Putamen (tissue), 1 donor: ENCODE results near the gene PLEKHN1.
"Not testable (repeated sequence)": the region's sequence is repeated elsewhere in the genome, so short reads cannot be mapped to it uniquely, and the experiment has no call there.

Experiments used
- DNase-seq: peaks from one replicate; pipeline ENCODE4 v3.0.0-alpha.2; 2016; ENCODE audit warnings: low spot score

PLEKHN1 gene

DNA sequence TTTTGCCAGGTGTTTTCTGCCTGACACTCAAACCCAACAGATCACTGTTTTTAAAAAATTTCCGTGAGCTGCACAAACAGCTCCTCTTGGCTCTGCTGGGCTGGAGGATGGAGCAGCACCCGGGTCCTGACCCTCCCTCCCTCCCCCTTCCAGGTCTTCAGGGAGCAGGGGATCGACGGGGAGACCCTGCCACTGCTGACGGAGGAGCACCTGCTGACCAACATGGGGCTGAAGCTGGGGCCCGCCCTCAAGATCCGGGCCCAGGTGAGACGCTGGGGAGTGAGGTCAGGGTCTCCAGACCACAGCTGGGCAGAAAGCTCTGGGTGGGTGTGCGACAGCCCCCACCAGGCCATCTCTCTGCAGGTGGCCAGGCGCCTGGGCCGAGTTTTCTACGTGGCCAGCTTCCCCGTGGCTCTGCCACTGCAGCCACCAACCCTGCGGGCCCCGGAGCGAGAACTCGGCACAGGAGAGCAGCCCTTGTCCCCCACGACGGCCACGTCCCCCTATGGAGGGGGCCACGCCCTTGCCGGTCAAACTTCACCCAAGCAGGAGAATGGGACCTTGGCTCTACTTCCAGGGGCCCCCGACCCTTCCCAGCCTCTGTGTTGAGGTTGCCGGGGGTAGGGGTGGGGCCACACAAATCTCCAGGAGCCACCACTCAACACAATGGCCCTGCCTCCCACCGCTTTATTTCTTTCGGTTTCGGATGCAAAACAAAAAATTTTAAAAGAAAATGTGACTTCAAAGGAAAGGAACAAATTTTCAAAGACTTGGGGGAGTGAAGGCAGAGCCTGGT lies 22.5 kb upstream of the PLEKHN1 start:
- DNase-seq: no peak

DNA sequence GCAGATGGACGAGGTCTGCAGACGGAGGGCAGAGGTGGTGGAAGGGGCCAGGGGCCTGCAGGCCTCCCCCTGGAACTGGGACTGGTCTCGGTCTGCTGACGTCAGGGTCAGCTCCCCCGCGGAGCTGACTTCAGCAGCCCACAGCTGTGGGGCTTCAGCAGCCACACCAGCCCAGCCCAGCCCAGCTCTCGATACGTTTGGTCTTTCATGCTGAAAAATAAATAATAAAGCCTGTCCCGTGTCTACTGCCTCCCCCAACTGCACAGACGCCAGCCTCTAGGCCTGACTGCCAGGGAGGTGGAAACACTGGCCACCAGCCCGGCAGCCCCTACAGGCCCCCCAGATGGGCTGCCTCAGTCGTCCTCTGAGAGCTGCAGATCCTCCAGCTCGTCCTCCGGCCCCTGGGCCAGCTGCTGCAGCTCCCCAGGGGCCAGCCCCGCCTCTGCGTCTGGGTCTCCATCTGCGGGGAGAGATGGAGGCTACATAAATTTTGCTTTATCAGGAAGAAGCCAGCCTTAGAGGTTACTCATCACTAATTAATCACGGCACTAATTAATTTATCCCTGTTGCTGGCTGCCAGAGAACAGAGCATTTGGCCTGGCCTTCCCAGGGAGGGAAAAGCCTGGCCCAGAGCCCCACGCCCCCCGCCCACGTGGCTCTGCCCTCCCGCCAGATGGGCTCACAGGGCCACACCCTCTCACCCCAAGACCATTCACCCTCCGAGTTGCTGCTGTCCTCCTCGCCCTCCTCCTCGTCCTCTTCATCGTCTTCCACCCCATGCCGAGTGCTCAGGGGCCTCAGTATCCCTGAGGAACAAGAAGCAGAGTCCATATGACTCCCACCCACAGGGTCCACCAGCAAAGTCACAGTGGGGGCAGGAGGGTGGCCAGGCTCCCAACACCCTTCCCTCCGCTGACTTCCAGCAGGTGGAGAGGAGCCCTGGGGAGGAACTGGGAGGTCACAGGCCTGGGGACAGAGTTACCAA lies 21.6 kb upstream of the PLEKHN1 start:
- DNase-seq: no peak

DNA sequence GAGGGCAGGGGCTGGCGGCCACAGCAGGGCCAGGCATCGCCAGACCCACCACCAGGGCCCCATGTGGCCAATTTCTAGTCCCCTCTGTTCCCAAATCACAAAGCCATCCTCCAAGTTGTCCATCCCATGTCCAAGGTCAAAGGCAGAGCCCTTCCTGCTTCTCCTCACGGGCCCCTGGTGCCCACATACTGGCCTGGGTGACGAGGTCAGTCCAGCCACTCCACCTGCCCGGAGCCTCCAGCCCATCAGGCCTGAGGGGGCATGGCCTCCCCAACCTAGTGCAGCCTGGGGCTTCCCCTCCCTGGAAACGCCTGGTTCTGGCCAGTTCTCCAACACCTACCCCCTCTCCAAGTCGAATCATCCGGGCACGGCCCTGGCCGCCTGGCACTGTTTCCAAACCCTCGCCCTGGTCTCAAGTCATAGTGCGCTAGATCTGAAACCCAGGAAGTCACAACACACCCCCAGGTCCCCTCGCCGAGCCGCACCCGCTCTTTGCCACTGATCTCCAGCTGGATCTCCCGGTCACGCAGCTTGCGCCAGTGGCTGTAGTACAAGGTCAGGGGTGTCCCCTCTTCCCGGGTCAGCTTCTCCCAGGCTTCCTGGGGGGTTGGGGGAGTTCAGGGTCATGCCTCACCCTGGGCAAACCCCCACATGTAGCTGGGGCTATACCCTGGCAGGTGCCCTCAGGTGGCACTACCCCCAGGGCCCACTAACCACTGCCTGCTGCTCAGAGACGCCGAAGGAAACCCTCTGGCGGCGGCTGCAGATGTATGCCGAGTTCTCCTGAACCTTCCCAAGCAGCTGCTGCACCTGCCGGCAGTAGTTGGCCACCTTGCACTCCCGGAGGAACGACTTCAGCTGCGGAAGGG lies 20.4 kb upstream of the PLEKHN1 start:
- DNase-seq: no peak

DNA sequence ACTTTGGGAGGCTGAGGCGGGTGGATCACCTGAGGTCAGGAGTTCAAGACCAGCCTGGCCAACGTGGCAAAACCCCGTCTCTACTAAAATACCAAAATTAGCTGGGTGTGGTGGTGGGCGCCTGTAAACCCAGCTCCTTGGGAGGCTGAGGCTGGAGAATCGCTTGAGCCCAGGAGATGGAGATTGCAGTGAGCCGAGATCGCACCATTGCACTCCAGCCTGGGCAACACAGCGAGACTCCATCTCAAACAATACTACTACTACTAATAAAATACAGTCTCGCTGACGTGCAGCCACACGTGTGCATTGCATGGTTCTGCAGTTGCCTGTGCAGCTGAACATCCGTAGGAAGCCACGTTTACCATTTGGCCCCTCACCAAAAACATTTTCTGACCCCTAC lies 19.5 kb upstream of the PLEKHN1 start:
- DNase-seq: not testable (repeated sequence)

DNA sequence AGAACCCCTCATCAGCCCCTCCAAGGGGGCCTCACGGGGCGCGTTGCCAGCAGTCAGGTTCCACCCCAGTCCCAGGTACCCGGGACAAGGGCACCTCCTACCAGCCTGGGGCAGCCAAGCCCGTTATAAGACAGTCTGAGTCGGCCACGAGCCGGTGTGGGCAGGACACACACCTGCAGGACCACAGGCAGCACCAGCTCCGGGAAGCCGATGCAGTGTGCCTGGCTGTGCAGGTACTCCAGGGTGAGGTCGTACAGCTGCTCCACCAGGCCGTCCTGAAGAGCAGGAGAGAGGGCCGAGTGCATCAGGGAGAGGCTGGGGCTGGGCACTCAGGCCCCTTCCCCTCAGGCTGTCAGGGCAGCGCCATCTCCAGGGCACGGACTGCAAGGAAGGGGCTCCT lies 18.3 kb upstream of the PLEKHN1 start:
- no peak for DNase-seq

DNA sequence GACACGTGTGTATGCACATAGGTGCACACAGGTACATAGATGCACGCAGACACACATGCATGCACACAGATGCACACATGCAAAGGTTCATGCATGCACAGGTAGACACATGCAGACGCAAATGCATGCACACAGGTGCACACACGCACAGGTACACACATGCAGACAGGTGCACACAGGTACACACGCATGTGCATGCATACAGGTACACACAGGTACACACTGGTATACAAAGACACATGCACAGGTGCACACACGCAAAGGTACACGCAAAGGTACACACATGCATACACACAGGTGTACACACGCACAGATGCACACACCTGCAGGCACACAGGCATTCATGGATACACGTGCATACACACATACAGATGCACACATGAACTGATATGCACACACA lies 16.0 kb upstream of the PLEKHN1 start:
- DNase-seq: no peak

DNA sequence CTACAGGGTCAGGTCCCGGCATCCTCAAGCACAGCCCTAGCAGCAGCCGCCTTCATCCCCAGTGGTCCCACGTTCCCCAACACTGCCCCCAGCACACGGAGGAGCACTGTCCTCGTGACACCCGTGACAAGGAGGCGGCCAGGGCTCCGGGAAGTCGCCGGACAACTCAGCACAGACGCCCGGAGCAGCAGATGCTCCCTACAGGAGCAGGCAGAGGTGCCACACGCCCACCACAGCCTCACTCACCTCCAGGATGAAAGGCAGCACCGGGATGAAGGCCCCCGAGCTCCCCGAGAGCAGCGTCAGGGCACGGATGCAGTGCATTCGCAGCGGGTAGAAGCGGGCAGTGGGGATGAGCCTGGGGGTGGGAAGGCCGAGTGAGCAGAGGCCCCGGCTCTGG lies 15.4 kb upstream of the PLEKHN1 start:
- no peak for DNase-seq

DNA sequence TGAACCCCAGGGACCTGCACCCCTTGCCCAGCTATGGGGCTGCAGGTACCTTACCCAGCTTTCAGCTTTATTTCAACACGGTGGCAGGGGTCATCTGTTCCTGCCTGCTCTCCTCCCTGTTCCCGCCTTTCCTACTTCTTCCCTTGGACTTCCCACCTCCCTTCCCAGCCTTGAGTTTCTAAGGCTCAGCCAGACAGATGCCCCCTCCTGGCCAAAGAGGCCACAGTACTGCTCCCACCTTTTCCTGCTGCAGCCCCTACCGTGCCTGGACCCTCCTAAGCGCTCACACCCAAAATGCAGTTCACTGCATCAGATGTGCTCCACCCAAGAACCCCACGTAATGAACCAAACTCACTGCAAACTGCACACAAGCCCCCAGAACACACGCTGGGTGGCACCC lies 14.9 kb upstream of the PLEKHN1 start:
- no peak for DNase-seq

DNA sequence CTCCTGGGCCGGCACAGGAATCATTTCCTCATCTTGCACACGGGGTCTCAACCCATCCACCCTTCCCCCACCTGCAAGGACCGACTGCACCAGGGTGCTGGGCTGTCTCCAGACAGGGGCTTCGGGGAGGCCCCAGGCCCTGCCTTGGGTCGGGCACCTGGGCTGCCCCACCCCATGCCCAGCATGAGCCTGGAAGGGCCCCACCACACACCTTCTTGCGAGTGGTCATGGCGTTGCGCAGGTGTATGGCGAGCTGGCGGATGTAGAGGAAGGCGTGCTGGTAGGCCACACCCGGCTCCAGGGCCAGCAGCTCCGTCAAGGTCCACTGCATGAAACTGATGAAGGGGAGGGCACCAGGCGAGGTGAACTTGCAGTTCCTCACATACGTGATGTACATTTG lies 14.1 kb upstream of the PLEKHN1 start:
- DNase-seq: no peak

DNA sequence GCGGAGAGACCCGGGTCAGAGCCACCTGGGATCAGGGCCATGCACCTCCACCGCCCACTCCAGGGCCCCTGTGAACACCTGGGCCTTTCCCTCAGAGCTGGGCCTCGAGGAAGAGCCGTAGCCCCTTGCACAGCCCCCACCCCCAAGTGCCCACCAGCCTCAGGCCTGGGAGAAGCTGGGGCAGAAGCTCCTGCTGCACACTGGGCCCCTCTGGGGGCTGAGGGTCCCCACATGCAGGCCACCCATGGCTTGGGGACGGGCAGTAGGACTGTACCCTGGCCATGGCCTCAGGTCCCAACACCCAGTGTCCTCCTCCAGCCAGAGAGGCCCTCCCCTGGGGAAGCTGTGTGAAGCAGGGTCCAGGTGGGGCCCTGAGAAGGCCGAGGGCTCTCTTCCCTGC lies 13.7 kb upstream of the PLEKHN1 start:
- DNase-seq: no peak

DNA sequence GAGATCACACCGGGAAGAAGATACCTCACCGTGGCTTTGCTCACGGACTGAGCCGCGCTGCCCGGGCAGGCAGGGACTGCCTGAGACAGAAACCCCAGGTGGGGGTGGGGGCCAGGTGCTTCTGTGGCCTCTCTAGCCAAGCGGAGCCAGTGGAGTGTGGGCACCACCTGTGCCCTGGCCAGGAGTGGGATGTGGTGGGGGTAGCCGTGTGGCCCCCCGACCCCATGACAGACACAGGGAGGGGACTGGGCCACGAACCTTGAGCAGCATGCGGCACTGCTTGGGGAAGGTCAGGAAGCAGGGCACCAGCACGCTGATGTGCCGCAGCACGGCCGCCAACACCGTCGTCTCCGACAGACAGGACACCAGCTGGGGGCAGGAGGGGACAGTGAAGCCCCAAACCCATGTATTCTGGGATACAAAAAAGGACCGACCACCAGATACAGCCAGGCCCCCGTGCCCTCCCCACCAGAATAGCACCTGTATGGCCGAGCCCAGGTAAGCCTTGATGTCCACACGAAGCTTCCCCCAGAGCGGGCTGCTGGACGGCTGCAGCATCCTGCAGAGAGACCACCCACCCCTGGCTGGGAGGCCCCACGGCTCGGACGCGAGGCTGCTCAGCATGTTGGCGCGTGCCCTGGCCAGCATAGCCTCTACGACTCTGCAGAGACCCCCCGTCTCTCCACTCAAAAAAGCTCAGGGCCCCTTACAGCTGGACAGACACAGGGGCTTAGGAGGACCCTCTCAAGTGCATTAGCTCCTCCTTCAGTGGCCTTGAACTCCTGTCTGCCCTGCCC lies 12.6 kb upstream of the PLEKHN1 start:
- no peak for DNase-seq

DNA sequence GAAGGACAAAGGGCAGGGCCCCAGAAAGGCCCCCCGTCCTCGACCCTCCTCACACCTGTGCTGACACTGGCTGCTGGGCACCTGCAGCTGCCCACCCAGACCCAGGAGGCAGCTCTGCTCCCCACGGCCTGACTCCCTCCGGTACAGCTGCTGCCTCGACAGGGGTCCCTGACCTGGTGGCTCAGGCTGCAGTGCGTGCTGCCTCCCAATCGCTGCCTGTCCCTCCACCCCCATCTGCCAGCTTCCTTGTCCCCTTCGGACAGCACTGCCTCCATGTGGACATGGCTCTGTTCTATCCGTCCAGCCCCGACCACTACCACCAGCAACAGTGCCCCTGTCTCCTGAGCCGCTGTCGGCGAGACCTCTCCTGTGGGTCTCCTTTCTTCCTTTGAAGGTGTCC lies 11.4 kb upstream of the PLEKHN1 start:
- DNase-seq: no peak

DNA sequence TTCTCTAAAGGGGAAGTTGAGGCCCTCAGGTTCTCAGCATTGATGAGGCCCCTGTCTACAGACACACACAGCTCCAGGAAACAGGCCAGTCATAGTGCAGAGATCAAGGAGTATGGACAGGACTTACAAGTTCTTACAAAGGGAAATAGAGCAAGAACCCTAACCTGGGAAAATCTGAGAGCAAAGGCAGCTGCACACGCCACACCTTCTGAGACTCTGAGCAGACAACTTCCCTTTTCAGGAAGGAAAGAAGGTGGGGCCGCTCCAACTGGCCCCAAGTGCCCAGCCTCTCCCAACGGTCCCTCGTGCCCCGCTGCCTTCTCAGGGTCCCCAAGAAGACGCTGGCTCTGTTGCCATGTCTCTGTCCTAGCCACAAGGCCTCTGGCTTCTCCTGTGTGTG lies 10.8 kb upstream of the PLEKHN1 start:
- DNase-seq: no peak

DNA sequence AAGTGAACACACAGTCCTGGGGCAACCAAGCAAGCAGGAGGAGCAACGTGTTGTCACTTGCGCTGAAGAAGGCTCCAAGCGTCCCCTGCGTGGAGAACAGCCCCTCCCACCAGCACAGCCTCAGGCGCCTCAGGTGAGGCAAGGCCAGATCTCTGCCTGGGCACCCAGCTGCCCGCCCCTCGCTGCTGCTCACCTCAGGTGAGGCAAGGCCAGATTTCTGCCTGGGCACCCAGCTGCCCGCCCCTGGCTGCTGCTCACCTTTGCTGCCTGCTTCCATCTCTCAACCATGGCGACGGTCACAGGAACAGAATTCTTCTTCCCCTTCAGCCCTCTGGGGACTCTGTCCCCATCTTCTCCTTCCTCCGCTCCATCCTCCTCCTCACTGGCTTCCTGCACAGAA lies 9.6 kb upstream of the PLEKHN1 start:
- DNase-seq: no peak

DNA sequence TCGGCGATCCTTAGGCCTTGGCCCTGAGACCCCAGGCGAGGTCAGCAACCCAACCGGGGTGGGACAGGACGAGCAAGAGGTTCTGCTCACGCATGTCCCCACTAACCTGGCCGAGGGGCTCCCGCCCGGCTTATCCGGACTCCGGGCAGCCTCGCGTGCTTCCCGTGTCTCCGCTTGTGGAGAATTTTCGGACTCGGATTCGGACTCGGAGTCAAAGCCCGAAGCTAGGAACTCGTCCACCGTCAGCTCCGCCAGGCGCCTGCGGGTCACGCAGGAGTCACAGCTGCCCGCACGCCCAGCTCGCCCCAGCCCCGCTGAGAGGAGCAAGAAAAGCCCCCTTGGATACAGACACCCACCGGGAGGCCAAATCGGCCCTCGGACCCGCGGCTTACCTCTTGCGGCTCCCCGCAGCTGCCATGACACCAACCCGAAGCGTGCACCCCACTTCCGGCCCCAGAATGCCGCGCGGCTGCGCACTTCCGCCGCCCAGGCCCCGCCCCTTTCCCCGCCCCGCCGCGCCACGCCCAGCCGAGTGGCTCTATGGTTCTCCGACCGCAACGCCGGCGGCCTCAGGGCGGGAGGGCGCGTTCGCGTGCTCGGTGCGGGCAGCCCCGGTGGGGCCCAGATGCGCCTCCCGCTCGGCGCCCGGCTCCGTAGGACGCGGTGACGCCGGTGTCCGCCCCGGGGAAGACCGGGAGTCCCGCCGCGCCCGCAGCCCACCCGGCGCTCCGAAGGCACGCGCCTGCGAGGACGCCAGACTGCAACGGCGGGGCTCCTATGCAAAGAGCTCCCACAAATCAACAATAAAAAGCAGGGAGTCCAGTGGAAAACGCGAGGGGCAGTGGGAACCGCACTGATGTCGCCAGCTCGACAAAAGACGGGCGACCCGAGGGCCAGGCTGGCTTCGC lies 7.2 kb upstream of the PLEKHN1 start, which contains the start of gene NOC2L:
Gene NOC2L, minus strand, starts transcription at position 434 of the 908 bp plus-strand sequence. Its CDS starts 16 bp downstream, at position 418.
- peak; percentile 85 for DNase-seq

DNA sequence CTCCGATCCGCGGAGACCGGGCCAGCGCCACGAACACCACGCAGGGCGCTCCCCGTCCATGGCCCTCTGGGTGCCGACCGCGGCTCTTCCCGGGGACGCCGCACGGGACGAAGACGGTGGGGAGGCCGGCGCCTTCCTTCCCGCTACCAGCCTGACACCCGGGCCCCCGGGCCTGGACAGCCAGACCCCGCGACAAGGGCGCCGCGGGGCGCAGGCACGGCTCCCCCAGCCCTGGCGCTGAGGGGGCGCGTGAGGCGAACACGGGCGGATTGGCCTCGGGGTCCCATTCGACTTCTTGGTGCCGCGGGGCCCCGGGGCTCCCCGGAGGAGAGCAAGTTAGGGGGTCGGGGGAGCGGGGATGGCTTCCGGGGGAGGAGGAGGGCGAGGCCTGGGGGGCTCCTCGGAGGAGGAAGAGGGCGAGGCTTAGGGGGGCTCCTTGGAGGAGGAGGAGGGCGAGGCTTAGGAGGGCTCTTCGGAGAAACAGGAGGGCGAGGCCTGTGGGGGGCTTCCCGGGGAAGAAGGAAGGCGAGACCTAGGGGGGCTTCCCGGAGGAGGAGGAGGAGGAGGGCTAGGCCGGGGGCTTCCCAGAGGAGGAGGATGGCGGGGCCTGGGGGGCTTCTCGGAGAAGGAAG lies 6.4 kb upstream of the PLEKHN1 start:
- no peak for DNase-seq

DNA sequence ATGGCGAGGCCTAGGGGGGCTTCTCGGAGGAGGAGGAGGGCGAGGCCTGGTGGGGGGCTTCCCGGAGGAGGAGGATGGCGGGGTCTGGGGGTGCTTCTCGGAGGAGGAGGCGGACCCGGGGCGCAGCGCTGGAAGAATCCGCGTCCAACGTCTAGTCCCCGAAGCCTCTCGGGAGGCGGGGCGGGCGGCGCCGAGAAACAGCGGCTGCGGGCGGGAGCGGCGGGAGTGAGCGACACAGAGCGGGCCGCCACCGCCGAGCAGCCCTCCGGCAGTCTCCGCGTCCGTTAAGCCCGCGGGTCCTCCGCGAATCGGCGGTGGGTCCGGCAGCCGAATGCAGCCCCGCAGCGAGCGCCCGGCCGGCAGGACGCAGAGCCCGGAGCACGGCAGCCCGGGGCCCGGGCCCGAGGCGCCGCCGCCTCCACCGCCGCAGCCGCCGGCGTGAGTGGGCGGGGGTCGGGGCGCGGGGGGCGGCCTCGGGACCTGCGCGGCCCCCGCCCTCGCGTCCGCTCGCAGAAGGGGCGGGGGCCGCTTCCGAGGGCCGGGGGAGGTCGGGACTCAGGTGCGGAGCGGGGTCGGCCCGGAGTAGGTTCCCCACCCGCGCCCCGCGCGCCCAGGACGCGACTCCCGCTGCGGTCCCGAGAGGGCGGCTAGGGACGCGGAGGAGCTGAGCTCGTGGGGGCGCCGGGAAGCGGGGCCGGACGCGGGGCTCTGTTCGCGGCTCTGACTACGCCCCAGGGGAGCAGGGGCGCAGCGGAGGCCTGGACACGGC lies 5.7 kb upstream of the PLEKHN1 start, which contains the start of gene KLHL17:
Gene KLHL17, plus strand, starts transcription at position 222 of the 769 bp plus-strand sequence. Its CDS starts 110 bp downstream, at position 332.
- DNase-seq: peak; percentile 45

DNA sequence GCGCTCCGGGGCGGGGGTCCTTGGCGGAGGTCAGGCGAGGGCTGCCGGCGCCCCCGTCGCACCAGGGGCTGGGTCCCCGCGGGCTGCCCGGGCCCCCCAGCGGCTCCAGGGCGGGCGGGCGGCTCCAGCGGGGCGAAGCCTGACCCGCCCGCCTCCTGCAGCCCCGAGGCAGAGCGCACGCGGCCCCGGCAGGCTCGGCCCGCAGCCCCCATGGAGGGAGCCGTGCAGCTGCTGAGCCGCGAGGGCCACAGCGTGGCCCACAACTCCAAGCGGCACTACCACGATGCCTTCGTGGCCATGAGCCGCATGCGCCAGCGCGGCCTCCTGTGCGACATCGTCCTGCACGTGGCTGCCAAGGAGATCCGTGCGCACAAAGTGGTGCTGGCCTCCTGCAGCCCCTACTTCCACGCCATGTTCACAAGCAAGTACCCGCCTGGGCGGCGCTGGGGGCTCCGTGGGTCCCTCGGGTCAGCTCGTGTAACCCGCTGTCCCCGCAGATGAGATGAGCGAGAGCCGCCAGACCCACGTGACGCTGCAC lies 5.1 kb upstream of the PLEKHN1 start:
- DNase-seq: no peak
